ENCODE results near the gene PIF1.
"Not testable (repeated sequence)": the region's sequence is repeated elsewhere in the genome, so short reads cannot be mapped to it uniquely, and the experiment has no call there.

Gene PIF1

GRCh38 chr15:64809649-64810496 lies 15.6 kb downstream of the PIF1 start:
- FAIRE-seq, result no peak

- FAIRE-seq, result no peak
Observed at GRCh38 chr15:64808785-64809453, 16.5 kb downstream of the PIF1 start.

GRCh38 chr15:64807751-64808222 lies 17.7 kb downstream of the PIF1 start:
- no peak for FAIRE-seq

- FAIRE-seq, result no peak
Observed at GRCh38 chr15:64807051-64807749, 18.2 kb downstream of the PIF1 start.

GRCh38 chr15:64806509-64806908 lies 18.9 kb downstream of the PIF1 start:
- no peak for FAIRE-seq

GRCh38 chr15:64804619-64805018 lies 20.8 kb downstream of the PIF1 start:
- FAIRE-seq, result no peak

GRCh38 chr15:64803526-64803925 lies 21.9 kb downstream of the PIF1 start:
- no peak for FAIRE-seq

- FAIRE-seq, result no peak
Observed at GRCh38 chr15:64800476-64800875, 25.0 kb downstream of the PIF1 start.

GRCh38 chr15:64798905-64799304 lies 26.5 kb downstream of the PIF1 start:
- not testable (repeated sequence) for FAIRE-seq

- not testable (repeated sequence) for FAIRE-seq
Observed at GRCh38 chr15:64795921-64796320, 29.5 kb downstream of the PIF1 start.

GRCh38 chr15:64795299-64795698 lies 30.1 kb downstream of the PIF1 start:
- FAIRE-seq, result not testable (repeated sequence)

GRCh38 chr15:64792282-64792681 lies 33.2 kb downstream of the PIF1 start:
- FAIRE-seq, result no peak

GRCh38 chr15:64791401-64791800 lies 34.0 kb downstream of the PIF1 start:
- no peak for FAIRE-seq

- no peak for FAIRE-seq
Observed at GRCh38 chr15:64783796-64784195, 41.7 kb downstream of the PIF1 start.

- no peak for FAIRE-seq
Observed at GRCh38 chr15:64782751-64783150, 42.7 kb downstream of the PIF1 start.

- no peak for FAIRE-seq
Observed at GRCh38 chr15:64781299-64781698, 44.1 kb downstream of the PIF1 start.

- FAIRE-seq, result no peak
Observed at GRCh38 chr15:64780600-64781156, 44.8 kb downstream of the PIF1 start.

- no peak for FAIRE-seq
Observed at GRCh38 chr15:64779630-64780029, 45.8 kb downstream of the PIF1 start.

- no peak for FAIRE-seq
Observed at GRCh38 chr15:64779024-64779423, 46.4 kb downstream of the PIF1 start.

- no peak for FAIRE-seq
Observed at GRCh38 chr15:64776402-64776786, 49.1 kb downstream of the PIF1 start.

- no peak for FAIRE-seq
Observed at GRCh38 chr15:64775551-64776401, 49.7 kb downstream of the PIF1 start, which contains the start of gene RBPMS2. Gene RBPMS2 (minus strand): TSS chr15:64775589. CDS start chr15:64775319, 270 bp downstream.

Measured in TTC549 (cell line).